Measurements from ENCODE around the gene GALNS.
"Not testable (repeated sequence)": the region's sequence is repeated elsewhere in the genome, so short reads cannot be mapped to it uniquely, and the experiment has no call there.

GALNS gene

DNA sequence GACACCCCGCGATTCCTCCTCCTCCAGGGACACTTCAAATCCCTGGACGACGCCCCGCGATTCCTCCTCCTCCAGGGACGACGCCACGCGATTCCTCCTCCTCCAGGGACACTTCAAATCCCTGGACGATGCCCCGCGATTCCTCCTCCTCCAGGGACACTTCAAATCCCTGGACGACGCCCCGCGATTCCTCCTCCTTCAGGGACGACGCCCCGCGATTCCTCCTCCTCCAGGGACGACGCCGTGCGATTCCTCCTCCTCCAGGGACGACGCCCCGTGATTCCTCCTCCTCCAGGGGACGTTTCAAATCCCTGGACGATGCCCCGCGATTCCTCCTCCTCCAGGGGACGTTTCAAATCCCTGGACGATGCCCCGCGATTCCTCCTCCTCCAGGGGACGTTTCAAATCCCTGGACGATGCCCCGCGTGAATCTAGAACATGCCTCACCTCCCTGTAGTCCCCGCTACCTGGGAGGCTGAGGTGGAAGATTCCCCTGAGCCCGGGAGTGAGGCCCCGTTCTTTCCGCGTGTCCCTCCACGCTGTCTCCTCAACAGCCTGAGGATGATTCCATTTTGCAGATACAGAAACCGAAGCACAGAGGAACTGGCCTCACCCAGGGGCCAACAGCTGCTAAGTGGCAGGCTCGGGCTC, 33.1 kb upstream of the GALNS start:
- not testable (repeated sequence) for DNase-seq (ENCODE audit: low read depth in 2 of 3, low spot score in 1 of 3)

DNA sequence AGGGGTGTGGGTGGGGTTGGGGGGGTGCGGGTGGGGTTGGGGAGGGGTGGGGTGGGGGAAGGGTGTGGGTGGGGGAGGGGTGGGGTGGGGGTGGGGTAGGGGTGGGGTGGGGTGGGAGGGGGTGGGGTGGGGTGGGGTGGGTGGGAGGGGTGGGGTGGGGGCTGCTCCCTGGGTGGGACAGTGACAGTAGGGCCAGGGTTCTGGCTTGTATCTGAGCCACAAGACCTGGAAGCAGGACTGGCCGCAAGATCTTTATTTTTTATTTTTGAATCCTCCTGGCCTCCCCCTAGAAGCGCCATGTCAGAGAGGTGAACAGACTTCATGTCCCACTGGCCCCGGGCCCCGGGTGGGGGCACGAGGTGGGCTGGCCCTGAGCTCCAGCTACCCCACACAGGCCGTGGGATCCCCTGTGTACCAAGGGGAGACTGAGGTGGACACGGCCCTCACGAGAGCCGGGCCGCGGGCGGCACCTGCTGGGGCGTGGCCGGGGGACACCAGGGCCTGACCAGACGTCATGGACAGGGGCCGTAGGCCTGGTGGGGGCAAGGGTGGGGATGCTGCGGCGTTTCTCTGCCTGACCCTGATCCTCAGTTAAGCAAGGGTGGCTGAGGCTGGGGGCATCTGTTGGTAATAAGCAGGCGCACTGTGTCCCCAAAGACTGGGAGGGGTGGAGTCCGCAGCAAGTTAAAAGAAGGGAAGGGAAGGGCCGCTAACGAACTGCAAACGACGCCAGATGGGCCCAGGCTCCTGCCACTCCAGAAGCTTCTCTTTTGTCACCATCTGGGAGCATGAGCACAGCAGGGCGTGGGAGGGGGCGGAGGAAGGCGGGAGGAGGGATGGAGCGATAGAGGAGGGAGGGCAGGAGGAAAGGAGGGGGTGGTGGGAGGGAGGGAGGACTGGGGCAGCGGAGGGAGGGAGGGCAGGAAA, 32.0 kb upstream of the GALNS start:
- no peak for DNase-seq (ENCODE audit: low read depth in 2 of 3, low spot score in 1 of 3)

DNA sequence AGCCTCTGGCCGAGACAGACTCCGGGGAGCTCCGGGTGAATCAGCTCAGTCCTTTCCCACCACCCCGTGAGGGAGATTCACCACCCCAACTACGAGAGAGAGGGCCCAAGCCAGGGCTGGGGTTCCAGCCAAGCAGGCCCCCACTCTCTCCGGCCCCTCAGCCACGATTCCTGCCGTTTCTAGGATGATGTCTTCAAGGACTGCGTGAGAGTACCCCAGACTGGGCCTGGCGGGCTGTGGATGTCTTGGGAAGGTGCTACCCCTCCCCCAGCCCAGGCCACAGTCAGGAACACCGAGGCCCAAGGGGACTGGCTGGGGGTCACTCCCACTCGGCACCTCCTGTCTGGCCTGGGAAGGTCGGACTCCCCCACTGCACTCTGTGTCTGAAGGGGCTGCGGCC, 31.3 kb upstream of the GALNS start:
- no peak for DNase-seq (ENCODE audit: low read depth in 2 of 3, low spot score in 1 of 3)

DNA sequence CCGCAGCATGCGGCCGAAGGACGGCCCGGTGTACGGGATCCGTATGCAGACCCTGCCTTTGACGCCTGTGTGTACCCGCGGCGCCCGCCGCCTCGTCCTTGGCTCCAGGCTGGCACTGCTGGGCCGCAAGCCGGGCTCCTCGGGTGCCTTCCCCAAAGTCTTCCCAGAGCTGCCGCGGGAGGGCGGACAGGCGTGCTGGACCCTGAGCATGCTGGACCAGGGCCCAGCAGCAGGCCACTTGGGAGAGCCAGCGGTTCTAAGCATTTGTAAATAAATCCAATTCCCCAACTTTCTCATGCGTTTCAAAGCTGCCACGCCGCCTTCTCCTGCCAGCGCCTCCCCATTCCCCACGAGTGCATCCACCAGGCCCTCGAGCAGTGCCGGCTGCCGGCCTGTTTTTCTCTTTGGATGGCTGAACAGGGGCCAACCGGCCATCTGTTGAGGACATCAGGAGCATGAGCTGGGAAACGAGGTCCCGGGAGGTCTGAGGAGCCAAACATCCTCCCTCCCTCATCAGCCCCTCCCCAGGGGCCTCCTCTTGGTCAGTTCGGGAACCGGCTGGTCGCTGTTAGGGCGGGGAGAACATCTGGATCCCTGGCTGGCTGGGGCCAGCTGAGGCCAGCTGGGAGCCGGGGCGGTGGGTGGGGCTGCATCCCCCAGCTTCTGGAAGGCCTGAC, 30.2 kb upstream of the GALNS start:
- DNase-seq (ENCODE audit: low read depth in 2 of 3, low spot score in 1 of 3) = no peak

DNA sequence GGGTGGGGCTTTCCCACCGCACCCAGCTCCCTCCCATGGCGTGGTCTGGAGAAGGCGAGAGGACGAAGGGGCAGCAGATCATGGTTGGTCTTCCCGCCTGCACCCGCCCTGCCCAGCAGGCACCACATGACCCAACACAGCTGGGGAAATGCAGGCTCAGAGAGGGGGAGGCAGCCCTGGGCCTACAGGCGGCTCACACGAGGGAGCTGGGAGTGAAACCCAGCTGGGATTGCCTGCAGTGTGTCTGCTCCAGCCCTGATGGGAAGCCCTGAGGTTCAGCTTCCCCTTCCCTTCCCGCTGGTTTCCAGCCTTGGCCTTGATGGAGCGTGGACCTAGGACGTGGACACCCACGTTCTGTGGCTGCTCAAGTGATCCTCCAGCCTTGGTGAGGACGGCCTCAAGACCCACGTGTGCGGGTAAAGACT, 29.7 kb upstream of the GALNS start:
- no peak for DNase-seq (ENCODE audit: low read depth in 2 of 3, low spot score in 1 of 3)

DNA sequence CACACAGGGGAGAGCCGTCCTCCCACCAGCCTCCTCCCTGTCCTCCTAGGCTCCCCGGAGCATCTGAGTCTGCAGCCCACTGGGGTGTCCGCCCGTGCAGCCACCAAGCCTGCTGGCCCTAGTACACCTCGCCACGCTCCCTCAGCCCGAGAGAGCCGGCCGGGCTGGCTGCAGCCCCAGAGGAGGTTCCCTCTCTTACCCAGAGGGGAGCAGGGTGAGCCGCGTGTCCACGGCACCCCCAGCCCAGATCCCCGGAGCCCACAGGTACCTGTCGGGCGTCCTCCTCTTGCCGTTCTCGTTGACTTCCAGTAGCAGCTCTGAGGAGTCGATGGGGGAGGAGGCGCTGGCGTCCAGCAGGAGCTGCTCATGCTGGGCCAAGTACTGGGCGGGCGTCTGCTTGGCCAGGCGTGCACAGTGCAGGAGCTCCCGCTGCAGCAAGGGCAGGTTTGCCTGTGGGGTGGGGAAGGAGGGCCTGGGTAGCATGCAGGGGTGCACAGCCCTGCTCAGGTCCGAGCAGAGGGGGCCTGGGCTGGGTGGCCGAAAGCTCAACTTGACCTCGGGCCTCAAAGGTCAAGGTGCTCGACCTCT, 29.0 kb upstream of the GALNS start:
- no peak for DNase-seq (ENCODE audit: low read depth in 2 of 3, low spot score in 1 of 3)

DNA sequence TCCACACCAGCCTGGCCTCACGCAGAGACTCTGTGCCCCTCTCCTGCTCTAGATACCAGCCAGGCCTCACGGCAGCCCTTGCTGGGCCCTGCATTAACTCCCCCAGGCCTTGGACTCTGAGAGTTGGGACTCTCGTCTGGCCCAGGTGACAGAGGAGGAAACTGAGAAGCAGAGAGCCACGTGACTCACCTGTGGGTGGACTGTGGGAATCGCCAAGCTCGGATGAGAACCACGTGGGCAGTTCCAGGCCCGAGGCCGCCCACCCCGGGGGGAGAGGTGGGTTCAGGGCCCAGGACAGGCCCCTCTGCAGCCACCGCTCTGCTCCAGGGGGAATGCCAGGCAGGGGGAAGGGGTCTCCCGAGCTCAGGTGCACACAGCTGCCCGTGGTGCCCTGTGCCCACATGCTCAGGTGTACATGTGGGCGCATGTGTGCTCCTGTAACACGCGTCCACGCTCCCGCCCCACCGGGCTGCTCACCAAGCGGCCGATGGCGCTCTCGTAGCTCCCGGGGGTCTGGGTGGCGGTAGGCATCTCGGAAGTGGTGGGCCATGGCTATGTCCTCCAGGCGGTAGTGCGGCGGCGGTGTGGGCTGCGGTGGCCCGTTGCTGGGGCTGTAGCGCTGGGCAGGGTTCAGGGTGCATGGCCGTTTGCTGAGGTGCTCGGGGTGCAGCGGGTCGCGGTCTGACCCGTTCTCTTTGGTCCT, 28.0 kb upstream of the GALNS start:
- no peak for DNase-seq (ENCODE audit: low read depth in 2 of 3, low spot score in 1 of 3)

DNA sequence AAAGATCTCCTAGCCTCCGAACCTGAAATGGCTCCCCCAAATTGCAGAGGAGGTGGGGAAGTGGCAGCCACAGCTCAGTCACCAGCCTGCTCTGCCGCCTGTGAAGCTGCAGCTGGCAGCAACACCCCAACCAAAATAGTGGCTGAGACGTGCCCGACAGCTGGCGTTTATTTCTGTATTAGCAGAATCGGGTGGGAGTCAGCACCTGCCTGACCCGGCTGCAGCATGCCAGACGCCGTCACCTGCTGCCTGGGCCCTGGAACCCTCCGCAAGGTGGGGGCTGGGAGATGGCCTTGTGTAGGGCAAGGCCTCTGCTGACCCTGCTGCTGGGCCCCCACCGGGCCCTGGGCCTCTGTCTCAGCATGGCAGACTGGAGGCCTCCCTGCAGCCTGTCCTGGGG, 27.2 kb upstream of the GALNS start:
- DNase-seq (ENCODE audit: low read depth in 2 of 3, low spot score in 1 of 3) = no peak

DNA sequence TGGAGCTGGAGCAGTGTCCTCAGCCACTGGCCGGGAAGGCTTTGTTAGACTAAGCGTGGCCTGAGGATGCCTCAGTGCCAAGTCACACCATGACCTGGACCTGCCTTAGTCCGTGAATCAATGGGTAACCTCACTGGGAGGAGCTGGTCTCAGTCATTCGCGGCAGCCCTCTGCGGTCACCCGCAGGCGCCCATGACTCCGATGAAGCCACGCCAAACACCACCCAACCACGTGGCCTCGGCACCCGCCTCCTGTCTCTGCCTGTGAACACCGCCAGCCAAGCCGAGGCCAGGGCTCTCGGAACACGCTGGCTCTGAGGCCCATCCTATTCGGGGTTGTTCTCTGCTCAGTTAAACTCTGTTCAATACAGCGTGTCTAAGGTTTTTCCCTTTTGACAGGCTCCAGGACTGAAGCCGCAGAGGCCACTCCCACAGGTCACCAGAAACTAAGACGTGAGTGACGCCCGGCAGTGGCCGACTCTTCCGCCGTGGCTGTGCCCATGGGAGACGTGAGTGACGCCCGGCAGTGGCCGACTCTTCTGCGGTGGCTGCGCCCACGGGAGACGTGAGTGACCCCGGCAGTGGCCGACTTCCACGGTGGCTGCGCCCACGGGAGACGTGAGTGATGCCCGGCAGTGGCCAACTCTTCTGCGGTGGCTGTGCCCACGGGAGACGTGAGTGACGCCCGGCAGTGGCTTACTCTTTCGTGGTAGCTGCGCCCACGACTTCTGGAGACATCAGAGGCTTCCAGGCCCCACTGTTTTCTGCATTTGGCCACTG, 26.6 kb upstream of the GALNS start:
- DNase-seq (ENCODE audit: low read depth in 2 of 3, low spot score in 1 of 3) = no peak

DNA sequence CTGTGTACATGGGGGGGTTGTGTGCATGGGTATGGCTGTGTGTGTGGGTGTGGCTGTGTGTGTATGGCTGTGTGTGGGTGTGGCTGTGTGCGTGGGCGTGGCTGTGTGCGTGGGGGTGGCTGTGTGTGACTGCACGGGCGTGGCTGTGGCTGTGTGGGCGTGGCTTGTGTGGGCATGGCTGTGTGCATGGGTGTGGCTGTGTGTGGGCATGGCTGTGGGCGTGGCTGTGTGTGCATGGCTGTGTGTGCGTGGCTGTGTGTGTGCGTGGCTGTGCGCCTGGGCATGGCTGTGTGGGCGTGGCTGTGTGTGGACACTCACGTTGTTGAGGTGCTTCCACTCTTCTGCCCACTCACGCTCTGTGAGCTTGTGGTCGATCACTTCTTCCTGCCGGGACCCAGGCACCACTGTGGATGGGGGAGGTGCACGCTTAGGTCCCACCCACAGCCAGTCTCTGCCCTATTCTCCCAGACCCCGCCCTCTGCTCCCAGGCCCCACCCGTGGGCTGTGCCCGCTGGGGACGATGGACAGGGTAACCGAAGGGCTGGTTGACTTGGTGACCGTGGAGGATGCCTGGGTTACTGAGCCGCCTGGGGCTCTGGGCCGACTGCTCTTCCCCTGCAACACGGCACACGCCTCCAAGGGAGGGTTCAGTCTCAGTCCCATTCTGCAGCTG, 25.7 kb upstream of the GALNS start:
- DNase-seq (ENCODE audit: low read depth in 2 of 3, low spot score in 1 of 3) = no peak

DNA sequence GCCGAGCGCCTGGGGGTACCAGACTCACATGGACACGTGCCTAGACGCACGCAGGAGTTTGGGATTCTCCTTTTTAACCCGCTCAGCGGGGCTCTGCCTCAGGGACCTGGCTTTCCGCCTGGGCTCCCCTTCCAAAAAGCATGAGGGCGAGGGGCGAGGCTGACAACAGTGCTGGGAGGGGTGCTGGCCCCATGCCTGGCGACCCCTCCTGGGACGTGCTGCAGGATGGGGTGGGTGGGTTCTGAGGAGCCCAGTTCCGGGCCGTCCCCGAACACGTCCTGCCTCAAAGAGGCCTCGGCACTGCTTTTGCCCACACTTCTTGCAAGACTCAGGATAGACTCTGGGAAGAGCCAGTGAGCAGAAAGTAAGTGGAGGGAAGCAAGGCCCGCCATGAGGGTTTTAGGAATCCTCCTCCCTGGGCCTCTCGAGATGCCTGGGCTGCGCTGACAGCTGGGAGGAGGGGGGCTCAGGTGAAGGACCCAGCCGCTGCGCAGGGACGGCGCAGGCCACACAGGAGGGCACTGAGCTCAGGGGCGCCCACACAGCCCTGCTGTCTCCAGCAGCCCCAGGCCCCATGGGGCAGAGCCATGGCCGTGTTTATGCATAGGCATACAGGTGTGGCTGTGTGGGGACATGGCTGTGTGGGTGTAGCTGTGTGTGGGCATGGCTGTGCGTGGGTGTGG, 25.1 kb upstream of the GALNS start:
- DNase-seq (ENCODE audit: low read depth in 2 of 3, low spot score in 1 of 3) = no peak

DNA sequence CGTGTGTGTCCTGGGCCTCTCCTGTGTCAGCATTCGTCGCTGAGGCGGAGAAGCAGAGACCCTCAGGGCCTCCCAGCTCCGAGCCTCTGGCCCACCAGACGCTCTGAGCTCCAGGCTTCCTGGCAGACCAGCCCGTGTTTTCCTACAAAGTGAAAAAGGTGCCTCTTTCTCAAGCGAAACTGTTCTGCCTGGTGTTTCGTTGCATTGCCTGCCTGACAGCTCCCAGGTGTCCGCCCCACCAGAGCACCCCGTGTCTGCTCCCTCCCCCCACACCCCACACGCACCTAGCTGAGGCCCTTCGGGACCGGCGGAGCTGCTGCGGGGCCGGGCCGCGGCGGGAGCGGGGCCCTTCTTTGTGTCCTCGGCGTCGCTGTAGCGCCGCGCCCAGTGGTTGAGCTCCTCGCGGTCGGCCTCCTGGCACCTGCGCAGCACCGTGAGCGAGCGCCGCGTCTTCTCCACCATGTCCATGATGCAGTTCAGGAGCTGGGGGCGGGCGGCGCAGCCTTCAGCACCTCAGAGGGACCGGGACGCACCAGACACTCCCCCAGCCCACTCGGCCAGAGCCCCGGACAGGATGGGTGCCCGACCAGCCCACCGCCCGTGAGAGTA, 24.4 kb upstream of the GALNS start:
- DNase-seq (ENCODE audit: low read depth in 2 of 3, low spot score in 1 of 3) = no peak

DNA sequence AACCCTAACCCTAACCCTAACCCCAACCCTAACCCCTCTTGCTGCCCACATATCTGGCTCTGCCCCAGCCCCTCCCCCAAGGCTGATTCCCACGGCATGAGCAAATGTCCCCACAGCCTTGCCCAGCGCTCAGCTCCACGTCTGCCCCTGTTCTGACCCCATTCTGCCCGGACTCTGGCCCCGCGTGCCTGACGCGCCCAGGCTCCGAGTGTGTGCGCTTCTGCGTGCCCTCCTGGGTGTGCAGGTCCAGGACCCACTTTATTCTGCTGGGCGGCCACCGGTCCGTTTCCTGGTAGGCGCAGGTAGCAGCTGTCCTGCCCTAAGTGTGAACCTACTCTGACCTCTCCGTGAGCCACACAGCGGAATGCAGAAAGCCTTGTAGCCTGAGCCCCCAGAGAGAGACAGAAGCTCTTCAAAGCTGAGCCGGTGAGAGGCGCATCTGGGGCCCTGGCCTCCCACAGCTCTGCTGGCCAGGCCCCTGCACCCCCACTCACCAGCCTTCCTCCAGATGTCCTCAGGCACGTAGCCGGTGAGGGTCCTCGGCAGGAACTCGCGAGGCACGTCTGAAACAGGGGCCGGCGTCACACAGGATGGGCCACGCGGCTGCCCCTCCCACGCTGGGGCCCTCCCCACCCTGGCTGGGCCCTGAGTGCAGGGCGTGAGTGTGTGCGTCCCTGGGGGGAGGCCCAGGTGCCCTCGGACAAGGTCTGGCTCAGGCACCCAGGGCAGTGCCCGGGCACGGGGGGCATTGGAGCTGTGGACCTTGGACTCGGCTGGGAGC, 23.7 kb upstream of the GALNS start:
- no peak for DNase-seq (ENCODE audit: low read depth in 2 of 3, low spot score in 1 of 3)

DNA sequence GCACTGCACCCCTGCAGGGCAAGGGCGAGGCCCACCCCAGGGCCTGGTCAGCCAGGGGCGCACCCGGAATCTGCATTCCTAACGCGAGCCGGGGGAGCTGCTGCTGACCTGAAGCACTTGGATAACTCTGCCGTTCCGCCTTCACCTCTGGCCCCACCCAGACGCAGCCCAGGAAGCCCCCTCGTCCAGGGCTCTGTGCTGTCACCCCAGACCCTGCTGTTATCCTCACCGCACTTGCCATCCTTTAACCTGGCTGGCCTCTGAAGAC, 23.0 kb upstream of the GALNS start:
- DNase-seq (ENCODE audit: low read depth in 2 of 3, low spot score in 1 of 3) = no peak

DNA sequence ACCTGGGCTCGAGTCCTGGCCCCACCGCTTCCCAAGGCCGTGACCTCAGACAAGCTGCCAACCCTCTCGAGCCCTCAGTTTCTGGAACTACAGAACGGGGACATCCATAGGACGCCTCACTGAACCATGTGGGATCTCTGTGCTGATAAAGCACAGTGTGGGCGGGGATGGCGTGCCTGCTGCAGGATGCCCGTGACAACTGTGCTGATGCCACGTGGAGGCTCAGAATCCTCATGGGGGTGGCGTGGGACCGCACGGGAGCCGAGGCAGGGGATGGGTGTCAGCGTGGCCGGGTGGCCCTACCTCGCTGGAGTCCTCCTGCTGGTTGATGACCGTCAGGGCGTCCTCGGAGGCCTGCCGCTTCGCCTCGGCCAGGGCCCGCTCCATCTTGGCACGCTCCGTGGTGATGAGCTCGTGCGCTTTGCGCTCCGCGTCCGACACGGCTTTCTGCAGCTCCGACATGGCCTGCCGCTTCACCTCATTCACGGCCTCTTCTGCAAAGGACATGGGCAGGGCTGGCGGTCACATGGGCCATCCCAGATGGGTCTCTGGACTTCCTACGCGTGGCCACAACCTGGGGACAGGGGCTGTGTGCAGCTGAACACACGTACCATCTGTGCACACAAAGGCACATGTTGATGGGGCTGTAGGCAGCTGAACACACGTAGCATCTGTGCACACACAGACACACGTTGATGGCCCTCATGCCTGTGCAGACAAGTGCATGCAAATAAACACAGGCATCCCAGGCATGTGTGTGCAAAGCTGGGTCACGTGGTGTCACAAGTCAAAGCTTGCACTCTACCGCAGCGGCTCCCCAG, 22.4 kb upstream of the GALNS start:
- DNase-seq (ENCODE audit: low read depth in 2 of 3, low spot score in 1 of 3) = no peak

DNA sequence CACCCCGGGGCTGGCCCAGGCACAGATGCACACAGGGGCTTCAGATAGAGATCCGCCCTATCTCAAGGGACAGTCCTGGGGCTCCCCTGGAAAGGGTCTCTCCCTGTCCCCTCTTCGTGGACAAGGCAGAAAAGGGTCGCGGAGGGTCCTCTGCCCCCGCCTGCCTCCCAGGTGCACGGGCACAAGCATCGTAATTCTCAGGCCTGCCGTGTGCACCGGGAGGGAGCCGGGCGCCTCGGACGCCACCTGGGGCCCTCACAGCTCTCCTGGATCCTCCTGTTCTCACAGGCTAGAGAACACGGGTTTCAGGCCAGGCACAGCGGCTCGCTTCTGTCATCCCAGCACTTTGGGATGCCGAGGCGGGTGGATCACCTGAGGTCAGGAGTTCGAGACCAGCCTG, 21.6 kb upstream of the GALNS start:
- no peak for DNase-seq (ENCODE audit: low read depth in 2 of 3, low spot score in 1 of 3)

DNA sequence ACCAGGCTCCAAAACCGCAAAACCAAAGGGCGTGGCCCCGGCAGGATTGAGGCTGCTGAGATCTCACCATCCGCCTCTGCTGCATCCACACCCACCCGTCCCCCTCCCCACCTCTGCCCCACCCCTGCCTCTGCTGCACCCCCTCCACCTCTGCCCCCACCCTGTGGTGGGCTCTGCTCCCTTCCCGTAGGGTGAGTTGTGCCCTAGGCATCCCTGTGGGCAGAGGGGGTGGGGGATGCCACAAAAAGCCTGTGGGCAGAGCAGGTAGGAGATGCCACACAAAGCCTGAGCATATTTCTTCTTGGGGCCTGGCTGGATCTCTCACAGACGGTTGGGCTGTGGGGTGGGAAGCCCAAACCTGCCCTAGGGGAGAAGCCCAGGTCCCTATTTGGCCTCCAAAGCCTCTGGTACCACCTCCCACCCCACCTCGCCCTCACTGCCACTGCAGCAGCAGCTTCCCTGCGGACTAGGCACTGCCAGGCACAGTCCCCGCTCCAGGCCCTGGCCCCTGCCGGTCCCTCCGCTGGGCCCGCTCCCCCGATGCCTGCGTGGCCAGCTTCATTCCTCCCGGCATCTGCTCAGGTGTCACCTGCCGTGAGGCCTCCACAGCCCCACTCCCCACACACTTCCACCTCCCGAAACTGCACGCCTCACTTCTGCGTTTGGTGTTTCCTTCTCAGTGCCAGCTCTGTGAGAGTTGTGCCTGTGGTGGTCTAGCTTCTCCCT, 21.0 kb upstream of the GALNS start:
- DNase-seq (ENCODE audit: low read depth in 2 of 3, low spot score in 1 of 3) = no peak
